HG02970 (cell line): ENCODE results near the gene CDNF.

ENCODE experiments used
- ATAC-seq: cut with Tn5 transposase; IDR thresholded peaks from one replicate; pipeline ENCODE4 v1.9.1; 2021; ENCODE audit warnings: mild to moderate bottlenecking, moderate library complexity, moderate number of reproducible peaks; ENCODE audit not compliant: unreplicated experiment, low FRiP score

CDNF gene

DNA sequence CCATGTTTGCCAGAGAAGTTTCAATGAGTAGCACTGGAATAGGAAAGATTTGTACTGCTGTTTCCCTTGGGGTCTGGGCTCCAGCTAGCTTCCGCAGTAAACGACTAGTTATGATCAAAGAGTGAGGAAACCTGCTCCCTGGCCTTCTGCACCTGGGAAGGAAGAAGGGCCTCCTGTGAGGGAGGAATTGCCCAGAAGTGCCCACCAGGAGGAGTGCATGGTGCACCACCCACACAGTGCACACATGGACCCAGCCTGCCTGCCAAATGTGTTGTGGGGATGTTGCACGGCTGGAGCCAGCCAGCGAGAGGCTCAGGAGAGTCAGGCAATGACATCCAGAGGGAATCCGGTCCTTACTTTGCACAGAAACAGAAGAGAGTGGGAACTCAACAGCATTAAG, 36.1 kb downstream of the CDNF start:
- ATAC-seq = no peak

DNA sequence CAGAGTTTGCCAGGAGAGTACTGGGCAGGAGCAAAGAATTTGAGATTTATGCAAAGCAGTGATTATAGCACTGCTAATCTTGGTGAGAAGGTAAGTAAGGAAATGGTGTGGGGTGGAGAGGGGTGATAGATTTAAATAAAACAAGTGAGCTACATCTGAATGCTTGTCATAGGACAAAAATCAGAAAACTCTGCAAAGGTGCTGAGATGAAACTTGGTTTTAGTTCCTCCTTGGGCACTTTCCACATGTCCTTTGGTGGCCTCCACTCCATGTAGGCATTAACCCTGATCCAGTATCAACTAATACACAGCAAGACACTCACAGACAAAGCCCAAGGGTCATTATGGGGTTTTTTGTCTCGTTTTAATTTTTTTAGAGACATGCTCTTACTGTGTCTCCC, 37.4 kb downstream of the CDNF start:
- ATAC-seq = no peak

DNA sequence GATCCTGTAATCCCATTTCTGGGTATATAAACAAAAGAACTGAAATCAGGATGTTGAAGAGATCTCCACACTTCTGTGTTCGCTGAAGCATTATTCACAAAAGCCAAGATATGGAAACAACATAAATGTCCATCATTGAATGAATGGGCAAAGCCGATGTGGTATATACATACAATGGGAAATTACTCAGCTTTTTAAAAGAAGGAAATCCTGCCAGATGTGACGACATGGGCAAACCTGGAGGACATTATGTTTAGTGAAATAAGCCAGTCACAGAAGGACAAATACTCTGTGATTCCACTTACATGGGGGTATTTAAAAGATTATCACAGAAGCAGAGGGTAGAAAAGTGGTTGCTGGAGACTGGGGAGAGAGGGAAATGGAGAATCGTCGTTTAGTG, 39.2 kb downstream of the CDNF start:
- ATAC-seq = no peak

DNA sequence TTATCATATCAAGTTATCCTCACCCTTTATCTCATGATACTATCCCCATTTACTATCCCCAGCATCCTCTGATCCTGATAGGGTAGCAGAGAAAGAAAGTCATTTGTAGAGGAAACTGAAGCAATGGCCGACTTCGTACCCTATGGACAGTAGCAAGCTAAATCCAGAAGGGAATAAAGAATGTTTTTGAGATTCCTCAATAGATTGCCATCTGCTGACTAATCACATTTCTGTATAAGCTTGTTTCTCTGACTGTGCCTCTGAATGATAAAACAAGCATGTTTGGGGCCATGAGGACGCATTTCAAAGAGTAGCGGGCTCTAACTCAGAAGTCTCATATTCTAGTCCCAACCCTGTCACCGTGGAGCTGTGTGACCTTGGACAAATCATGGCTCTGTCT, 49.9 kb downstream of the CDNF start:
- no peak for ATAC-seq

DNA sequence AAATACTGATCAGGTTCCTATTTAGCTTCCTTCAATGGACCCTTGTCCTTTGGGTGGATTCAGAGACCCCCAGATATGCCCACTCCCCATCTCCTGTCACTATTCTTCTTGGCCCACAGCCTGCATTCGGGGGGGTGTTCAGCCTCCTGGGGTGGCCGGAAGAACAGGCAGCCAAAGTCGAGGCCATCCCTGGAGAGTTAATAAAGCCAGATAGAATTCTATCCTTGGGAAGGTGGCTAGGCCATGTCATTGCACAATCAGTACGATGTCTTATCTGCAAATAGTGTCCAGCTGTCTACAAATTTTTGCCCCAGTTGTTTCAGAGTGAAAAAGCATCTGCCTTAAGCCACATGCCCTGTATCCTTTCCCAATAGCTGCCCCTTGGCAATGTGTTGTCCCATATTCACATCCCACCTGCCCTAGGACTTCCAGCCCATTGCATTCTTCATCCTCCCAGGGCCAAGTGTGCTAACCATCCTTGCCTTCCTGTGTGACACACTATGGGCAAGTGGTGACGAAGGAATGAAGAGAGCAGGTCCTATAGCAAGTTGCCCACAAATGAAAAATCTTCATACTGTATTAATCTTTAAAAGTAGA, 53.3 kb downstream of the CDNF start:
- ATAC-seq = no peak

DNA sequence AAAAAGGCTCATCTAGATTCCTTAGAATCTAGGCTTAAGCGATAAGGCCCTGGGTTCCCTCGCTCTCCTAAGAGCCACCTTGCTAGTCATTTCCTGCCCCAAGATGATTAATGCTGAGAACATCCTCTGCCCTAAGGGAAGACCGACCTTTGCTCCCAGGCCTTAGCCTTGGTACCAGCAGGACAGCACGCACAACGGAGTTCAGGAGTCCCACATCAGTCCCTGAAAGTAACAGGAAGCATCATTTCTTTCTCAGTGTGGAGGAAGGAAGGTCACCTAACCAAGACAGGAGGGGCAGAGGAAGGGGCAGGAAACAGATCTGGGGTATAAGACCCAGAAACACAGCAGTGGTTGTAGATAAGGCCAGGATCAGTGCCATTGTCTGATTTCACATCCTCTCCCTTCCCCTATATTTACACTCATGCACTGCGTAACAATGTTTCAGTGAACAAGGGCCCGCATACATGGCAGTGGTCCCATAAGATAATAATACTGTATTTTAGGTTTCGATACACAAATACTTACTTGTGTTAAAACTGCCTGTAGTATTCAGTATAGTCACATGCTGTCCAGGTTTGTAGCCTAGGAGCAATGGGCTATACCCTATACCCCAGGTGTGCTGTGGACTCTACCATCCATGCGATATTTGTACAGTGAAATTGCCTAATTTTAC, 55.0 kb downstream of the CDNF start:
- no peak for ATAC-seq

DNA sequence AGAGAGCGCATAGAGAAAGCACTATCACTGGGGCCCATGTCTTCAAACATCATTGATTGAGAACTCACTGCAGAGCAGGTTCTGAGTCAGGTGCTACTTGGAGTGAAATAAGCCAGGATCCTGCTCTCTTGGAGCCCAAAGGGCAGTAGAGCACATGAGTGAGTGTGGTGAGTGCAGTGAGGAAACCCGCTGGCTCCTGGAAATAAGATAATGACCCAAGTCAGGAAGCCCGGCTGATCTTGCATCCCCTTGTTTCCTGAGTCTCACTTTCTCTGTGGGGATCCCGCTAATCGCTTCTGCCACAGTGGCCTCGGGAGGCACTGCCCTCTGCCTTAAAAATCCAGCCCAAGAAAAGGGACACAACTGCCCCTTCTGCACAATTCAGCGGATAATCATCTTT, 56.1 kb downstream of the CDNF start:
- ATAC-seq = no peak

DNA sequence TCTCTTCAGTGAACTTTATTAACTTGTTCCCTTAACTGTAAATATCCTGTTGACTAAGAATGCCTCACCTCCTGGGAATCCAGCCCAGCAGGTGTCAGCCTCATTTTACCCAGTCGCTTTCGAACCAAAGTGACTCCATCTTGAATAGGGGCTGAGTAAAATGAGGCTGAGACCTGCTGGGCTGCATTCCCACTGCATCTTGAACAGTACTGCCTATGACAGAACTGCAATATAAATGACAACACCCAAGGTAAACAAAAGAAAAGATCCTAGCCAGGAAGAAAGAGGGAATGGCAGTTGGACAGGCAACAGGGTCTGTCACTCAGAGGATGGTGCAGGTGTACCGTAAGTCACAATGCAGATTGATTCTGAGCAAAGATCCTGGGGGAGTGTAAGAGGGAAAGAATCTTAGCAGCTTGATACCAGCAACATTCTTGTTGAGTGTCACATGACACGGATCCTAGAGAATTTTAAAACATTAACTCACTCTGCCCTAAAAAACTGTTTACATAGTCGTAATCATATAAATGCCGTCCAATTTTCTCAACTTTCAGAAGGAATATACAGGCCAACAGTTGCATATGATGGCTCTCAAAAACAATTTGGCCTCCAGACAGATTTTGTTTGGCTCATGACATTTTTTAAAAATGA, 58.7 kb downstream of the CDNF start:
- ATAC-seq = no peak

DNA sequence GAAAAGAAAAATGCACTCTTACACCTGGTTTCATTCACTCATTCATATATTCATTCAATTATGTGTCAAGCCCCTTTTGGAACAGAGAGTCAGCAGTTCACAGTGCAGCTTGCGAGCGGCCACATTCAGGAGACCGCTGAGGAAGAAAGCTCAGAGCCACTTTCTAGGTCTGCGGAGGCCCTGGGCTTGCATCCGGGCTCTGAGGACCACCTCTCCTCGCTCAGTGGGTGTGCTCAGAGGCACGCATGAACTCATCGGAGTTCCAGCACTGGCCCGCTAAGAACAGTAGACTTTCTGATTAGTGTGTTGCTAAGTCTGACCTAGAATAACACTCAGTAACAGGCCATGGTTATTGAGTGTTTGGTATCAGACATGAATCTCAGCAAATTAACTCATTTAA, 61.3 kb downstream of the CDNF start:
- no peak for ATAC-seq

DNA sequence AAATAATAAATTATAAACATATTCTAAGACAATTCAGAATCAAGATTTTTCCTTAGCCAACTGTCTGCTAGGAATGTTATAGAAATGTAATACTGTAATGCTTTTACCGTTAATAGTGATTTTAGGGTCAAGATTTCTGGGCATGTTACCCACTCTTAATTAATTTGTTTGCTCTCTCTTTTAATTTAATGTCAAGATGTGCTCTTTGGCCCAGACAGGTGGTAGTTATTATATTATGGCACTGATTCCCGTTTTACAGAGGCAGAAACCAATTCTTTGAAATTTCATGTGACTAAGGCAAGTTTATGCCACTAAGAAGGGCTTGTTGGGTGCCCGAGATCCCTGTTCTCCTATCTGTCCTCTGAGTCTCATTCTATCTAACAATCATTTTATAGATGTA, 62.2 kb downstream of the CDNF start:
- ATAC-seq = no peak

DNA sequence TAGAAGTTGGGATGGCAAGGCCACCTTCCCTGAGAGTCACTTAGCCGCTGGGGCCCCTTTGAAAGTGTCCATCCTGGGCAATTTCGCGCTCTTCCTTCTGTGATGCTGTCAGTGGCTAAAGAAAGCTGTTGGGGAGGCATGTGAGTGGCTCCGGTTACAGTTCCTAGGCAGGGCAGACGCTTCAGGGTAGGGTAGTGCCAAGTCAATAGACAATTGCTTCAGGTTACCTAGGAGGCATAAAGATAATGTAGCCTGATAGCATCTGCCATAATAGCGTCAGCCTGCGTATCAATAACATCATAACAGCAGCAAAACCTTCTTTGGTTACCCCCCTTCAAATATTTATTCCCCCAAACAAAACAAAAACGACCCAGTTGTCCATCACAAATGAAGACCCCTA, 63.0 kb downstream of the CDNF start, which contains the start of gene FAM107B:
Gene FAM107B, minus strand, starts transcription at position 101 of the 400 bp plus-strand sequence. CDS start 234 bp downstream, outside the sequence.
- no peak for ATAC-seq

DNA sequence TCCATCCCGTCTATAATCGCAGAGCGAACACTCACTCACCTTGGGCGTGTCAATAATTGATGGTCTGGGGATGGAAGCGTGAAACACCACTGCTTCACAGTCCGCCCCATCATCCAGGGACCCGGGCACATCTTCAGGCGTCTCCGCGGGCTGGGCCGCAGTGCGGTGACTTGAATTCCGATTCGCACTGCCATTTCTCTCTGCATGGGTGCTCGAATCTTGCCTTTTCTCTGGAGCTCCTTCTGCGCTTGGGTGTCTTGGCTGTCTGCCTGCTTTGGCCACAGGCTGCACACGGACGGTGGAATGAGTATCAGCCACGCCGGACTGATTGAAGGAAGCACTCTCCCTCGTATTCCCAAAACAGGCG, 63.6 kb downstream of the CDNF start:
- ATAC-seq = no peak

DNA sequence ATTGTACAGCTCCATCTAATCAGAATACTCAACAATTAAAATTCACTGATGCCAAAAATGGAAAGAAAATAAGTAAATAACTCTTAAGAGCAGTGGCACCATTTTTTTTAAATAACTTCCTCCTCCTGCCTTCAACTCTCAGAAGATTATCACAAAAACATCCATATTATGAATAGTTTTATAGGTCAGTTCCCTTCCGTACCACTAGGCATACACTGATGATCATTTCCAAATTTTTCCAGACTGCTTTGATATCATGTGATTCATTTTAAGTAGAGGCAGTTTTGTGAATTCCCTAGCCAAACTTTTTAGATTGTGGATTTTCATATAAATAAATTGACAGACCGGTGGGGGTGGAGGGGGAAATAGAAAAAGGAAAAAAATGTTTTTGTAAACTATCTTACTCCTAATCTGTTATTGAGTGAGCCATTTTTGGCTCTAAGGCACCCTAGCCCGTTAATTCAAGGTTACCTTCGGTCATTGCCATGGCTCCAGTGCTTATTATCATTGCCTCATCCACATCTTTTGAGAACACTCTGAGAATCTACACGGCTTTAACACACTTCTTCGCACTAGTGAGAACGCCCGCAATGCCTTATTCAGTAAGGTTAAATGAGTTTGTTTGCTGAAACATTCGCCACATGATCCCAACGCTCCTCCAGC, 64.2 kb downstream of the CDNF start:
- no peak for ATAC-seq

DNA sequence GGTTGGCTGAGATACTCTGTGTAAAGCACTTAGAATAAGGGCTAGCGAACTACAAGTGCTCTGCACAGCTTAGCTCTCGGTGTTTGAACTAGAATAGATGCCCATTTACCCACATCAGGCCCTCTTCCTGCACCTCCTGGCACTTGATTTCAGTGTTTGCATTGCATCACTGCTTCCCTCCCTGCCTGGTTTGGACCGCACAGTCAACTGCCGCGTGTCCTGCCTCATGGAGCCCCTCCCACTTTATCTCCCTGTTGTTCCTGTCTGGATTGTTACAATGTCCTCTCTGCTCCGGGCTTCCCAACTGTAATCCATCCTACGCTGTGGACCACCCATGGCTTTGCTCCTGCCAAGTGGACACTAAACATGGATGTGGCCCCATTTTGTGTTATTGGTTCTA, 65.4 kb downstream of the CDNF start:
- ATAC-seq = no peak

DNA sequence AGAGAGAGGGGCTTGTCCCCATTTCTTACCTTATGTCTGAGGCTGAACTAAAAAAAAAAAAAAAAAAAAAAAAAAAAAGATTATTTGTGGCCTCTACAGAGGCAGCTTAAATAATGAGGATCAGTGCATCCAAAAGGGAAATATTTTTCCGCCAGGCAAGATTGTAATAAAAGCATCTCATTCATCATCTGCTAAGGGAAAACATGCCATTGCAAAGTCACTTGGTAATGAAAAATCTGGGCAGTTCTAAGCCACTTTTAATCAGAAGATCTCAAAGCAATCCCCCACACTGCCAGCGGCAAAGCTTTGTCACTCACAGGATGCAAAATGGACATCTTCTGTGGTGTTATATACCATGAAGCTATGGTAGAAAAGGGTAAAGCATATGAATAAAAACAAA, 66.9 kb downstream of the CDNF start:
- no peak for ATAC-seq
